GM08714 (cell line): ENCODE results near the gene CERCAM.
"Not testable (repeated sequence)": the region's sequence is repeated elsewhere in the genome, so short reads cannot be mapped to it uniquely, and the experiment has no call there.

Experiments
- H3K4me3 ChIP-seq: fragments of 200-500 bp; sonication (Bioruptor generic); 2 replicates; pipeline ENCODE4 v1.5.1; 2014; ENCODE audit warnings: mild to moderate bottlenecking, low read length, inconsistent platforms
- ZNF274 ChIP-seq: IDR thresholded peaks from 2 replicates; pipeline ENCODE4 v1.6.1; 2012; ENCODE audit warnings: mild to moderate bottlenecking, low read depth, low read length

Gene CERCAM

DNA sequence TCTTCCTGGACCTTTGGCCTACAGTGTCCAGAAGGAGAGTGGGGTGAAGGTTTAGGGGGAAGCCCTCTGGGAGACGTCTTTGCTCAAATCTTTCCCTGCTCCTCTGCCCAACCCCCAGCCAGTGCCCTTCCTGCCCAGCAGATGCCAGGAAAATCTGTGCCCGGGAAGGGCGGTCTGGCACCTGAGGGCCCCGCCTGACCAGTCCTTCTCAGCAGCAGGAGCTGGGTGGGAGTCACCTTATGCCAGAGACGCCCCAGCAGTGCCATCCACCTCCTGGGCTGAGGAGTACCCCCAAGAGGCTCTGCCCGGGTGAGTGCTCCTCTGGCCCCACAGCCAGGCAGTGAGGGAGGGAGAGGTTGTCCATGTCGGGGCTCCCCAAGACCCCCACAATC is 14.9 kb upstream of the CERCAM start:
- no peak for TF ChIP-seq ZNF274
- H3K4me3 ChIP-seq: no peak overlapping the region

DNA sequence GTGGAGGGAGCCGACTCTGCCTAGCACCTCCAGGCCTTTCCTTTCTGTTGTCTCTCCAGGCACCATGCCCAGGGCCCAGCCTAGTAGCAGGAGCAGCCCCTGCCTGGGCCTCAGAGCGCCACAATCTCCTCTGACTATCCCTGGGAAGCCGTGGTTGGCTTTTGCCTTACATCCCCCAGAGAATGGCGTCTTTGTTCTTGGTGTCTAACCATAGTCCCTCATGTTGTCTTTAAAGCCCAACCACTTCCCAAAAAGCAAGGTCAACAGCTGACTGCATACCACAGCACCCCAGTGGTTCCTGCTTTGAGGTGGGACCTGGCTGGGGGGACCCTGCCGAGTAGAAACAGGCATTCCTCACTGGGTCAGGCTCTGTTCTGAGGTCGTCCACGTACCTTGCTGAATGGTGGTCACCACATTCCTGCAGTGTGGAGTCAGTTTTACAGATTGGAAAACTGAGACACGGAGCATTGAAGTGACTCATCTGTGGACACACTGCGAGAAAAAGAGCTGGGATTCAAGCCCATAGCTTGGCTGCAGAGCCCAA is 13.7 kb upstream of the CERCAM start:
- no peak overlapping the region for H3K4me3 ChIP-seq

DNA sequence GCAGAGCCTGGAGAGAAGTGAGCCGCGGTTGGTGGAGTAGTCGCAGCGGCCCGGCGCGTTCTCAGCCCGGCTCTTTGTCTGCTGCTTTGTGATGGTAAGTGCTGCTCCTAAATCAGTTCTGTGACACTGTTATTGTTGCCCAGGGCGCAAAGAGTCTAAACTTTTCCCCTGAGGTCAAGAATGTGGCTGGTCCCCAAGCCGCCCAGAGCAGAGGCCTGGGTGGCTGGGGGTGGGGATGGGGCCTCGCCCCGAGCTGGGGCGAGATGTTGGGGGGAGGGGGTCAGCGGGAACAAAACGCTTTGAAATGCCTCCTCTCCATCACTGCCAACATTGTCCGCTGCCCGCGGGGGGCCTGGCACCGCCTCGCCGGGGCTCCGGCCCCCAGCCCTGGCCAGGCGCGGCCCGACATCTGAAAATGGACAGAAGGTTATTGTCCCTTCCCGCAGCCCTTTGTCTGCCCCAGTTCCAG is 11.7 kb upstream of the CERCAM start:
- TF ChIP-seq ZNF274: no peak
- no peak overlapping the region for H3K4me3 ChIP-seq

More for the DNA sequence above, 13.7 kb upstream of the CERCAM start:
- no peak for TF ChIP-seq ZNF274

DNA sequence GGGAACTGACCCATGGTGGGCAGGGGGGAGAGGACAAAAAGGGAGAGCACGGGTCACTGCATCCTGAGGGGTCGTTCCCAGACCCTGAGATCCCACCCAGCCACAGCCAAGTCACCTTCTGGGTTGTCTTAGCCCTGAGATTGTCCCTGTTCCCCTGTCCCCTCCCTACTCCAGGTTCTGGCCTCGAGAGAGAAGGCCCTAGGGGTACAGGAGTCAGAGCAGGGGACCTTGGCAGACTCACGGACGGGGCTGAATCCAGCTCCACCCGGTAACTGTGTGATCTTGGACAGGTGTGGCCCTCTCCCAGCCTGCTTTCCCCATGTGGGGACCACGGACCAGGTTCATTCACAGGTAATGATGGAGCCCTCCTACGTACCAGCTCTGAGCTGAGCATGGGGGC is 11.2 kb upstream of the CERCAM start:
- no peak overlapping the region for H3K4me3 ChIP-seq
- TF ChIP-seq ZNF274: no peak

DNA sequence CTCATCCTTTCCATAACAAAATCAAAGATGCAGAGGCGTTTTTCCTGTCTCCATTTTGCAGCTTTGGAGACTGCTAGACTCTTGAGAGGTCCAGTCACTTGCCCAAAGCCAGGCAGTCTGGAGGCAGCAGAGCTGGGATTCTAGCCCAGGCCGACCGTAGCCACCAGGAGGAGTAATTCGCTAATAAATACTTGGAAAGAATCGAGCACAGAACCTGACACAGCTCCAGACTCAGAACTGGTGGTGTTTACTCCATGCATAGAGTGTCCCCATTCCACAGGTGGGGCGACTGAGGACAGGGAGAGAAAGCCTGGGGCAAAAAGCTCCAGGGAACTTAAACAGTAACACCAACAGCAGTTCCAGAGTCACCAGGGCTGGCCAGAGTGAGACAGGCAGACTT is 10.7 kb upstream of the CERCAM start:
- H3K4me3 ChIP-seq: no peak overlapping the region
- no peak for TF ChIP-seq ZNF274

DNA sequence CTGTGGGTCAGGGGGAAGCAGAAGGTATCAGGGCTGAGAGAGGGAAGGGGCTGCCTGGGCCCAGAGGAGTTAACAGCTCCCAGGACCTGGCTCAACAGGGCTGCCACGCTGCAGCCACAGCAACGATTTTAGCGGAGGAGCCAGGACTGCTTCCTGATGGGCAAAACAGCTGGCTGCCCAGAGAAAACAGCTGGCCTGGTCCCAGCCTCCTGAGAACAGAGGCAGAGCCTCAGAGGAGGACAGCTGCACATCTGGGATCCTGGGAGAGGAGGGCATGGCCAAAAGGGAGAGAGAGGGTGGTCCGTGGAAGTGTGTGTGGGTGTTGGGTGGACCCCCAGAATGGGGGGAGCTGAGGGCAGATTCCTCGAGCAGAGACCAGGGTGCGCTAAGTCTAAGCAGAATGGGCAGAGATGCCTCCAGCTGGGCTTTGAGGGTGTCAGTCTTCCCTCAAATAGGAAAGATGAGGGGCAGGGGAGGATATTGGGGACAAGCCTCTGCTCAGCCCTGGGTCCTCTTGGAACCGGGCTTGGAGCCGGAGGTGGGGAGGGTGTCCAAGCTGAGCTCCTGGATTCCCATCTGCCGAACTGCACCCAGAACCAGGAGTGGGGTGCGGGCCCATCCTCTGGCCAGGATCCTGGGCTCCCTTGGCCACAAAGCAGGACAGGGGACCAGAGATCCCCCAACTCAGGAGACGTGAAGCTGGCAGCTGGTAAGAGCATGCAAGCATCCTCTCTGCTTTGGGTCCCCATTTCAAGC is 9.1 kb upstream of the CERCAM start:
- no peak overlapping the region for H3K4me3 ChIP-seq
- TF ChIP-seq ZNF274: no peak

DNA sequence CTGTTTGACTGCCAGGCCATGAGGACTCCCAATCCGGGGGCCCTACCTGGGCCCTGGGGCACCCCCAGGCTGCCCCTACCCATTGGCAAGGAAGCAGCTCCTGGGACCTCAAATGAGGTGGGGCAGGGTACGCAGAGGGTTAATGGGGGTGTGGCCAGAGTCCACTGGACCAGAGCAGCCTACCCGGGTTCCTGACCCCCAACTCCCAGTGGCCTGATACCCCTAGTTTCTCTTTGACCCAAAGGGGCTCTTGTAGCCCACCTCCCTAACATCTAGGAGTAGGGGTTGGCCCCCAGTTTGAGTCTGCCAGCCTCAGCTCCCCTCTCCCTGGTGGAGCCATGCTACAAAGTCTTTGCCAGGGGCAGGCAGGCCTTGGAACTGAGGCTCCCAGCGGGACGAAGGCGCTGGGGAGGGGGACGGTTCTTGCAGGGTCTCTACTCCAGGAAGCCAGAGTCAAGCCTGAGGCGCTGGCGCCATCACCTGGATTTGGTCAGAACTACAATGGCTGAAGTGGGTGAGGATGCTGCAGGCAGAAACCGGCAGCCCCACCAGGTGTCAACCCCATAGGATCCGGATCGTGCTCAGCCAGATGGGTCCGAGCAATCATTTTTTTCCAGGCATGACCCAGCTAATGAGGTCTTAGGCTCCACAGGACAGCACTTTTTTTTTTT is 8.4 kb upstream of the CERCAM start:
- no peak for TF ChIP-seq ZNF274
- H3K4me3 ChIP-seq: no peak overlapping the region

DNA sequence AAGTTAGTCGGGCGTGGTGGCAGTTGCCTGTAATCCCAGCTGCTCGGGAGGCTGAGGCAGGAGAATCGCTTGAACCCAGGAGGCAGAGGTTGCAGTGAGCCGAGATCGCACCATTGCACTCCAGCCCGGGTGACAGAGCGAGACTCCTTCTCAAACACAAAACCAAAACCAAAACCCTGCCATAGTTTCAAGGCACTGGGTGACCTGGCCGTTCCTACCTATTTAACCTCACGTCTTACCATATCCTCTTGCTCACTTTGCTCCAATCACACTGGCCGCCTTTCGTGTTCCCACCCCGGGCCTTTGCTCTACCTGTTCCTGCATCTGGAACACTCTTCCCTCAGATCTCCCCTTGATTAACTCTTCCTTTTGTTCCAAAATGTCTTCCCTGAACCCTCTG is 6.9 kb upstream of the CERCAM start:
- not testable (repeated sequence) for H3K4me3 ChIP-seq

DNA sequence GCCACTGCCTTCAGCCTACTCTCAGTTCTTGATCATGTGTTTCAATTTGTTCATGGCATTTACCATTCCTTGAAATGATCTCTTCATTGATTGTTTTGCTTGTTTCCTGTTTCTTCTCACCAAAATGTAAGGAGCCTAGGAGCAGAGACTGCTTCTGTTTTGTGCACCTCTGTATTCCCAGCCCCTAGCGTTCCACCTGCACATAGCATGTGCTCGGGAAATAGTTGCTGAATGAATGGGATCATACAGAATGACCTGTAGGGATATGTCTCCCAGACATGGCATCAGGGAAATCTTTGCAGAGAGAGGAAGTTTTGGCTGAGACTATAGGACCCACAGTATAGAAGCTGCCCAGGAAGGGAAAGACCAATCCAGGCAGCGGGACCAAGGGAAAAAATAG is 6.2 kb upstream of the CERCAM start:
- no peak for TF ChIP-seq ZNF274
- H3K4me3 ChIP-seq: no peak overlapping the region

DNA sequence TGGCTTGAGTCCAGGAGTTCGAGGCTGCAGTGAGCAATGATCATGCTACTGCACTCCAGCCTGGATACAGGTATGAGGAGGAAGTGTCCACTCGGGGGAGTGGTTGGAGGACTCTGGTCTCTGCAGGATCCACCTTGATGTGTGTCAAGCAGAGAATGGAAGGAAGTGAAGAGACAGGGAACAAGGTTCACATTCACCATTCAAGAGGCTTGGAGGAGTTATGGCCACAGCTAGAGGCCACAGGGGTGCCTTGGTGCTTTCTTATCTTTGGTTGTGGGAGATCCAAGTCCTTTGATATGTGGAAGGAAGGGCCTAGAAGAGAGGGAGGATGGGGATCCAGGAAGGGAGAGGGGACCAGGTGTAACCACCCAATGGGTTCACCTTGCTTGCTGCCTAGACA is 5.4 kb upstream of the CERCAM start:
- no peak for TF ChIP-seq ZNF274
- H3K4me3 ChIP-seq: no peak overlapping the region

DNA sequence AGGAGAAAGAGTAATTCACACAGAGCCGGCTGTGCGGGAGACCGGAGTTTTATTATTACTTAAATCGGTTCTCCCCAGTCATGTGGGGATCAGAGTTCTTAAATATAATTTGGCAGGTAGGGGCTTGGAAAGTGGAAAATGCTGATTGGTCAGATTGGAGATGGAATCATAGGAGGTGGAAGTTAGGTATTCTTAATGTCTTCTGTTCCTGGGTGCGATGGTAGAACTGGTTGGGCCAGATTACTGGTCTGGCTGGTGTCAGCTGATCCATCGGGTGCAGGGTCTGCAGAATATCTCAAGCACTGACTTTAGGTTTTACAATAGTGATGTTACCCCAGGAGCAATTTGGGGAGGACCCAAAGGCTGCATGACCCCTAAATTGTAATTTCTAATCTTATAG is 4.6 kb upstream of the CERCAM start:
- TF ChIP-seq ZNF274: no peak
- no peak overlapping the region for H3K4me3 ChIP-seq

DNA sequence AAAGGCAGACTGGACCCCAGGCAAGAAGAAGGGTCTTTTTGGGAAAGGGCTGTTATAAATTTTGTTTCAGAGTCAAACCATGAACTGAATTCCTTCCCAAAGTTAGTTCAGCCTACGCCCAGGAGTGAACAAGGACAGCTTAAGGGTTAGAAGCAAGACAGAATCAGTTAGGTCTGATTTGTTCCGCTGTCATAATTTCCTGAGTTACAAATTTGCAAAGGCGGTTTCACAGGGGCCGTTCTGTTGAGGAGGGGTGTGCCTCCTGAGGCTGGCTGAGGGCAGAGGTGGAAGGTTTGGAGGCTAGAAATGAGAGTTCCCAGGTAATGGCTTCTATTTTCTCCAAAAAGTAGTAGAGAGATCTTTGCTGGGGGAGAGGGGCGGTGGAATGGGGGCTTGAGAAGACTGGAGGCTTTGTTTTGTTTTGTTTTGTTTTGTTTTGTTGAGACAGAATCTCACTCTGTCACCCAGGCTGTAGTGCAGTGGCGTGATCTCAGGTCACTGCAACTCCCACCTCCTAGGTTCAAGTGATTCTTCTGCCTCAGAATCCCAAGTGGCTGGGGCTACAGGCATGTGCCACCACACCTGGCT is 4.1 kb upstream of the CERCAM start:
- no peak for TF ChIP-seq ZNF274
- no peak overlapping the region for H3K4me3 ChIP-seq

DNA sequence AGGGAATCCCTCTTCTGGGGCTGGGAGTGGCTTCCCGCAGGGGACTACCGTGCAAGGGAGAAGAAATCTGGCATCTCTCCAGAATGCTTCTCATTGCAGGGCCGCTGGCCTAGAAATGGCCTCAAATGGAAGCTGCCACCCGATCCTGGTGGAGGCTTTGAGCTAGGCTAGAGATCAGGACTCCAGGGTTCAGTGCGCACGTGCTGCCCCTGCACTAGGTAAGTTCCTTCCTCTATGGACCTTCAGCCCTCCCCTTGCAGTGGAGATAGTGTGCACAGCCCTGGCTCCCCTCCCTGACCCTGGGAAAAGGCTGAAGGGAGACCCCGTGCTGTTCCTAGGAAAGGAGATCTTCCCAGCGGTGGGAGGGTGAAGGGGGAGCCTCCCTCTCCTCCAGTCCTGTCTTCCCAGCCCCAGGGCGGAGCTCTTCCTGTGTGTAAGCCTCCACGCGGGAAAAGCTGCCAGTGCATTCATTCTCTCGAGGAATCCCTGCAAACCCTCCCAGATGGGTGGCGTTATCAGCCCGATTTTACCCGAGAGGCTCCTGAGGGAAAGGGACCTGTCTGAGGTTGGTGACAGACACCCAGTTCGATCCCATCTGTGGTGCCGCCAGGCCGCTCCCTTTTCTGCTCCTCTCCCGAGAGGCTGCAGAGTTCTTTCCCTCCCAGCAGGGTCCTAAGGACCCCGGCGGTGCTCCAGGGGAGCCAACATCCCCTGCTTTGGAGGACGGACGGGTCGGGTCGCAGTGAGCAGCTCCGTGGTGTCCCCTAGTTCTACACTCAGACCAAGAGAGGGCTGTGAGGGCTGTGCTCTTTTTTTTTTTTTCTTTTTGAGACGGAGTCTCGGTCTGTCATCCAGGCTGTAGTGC is 1.4 kb upstream of the CERCAM start:
- H3K4me3 ChIP-seq: no peak overlapping the region; the same call in 1 of the 2 replicates
- no peak for TF ChIP-seq ZNF274

DNA sequence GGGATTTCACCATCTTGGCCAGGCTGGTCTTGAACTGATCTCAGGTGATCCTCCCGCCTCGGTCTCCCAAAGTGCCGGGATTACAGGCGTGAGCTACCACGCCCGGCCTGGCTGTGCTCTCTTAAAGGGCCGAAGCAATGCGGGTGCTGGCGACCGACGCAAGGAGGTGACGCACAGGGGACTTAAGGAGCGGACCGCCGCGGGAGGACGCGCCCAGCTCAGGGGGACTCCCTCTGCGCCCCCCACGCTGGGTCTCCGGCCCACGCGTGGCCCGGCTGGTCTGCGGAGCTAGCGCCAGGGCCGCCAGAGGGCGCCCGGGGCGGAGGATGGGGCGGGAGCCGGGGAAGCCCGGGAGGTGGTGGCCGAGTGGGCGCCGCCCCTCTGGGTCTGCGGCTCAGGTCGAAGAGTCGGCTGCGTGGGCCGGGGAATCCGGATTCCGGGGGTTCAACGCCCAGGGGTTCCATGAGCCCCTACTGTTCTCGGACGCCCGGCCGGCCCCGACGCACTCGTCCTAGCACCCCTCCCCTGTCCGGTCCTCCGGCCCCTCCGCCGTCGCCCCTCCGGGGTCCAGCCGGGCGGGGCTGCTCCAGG is 502 bp upstream of the CERCAM start:
- H3K4me3 ChIP-seq: peak overlapping the region; percentile 70
- TF ChIP-seq ZNF274: no peak
